Gastrocnemius medialis (tissue), 4 donors: ENCODE data around the gene GART. TPM values are rescaled to one million over a fixed set of nuclear protein-coding genes. Genes with fewer than 3 reads are reported as not detected.

Experiments
- ATAC-seq, 2 donors: fragments of 150-250 bp; one replicate each; pipeline ENCODE4 v1.9.1; 2016
- DNase-seq, 2 donors: peaks; one replicate each; pipeline ENCODE4 v3.0.0-alpha.2; 2019
- H3K27ac ChIP-seq, 4 donors: fragments of 200-600 bp; sonication (generic); 1 replicate in 1 of 4; 2 replicates in 3 of 4; pipeline ENCODE4 v1.5.1; 2016 to 2018; ENCODE audit warnings: mild to moderate bottlenecking in 2 of 4, moderate library complexity in 1 of 4
- H3K27me3 ChIP-seq, 3 donors: fragments of 200-600 bp; sonication (generic) in 2 of 3; 1 replicate in 1 of 3; 2 replicates in 2 of 3; pipeline versions ENCODE4 v1.5.1 to v1.6.0; 2016 to 2019; ENCODE audit warnings: mild to moderate bottlenecking in 1 of 3, moderate library complexity in 1 of 3
- H3K36me3 ChIP-seq, 2 donors: fragments of 200-600 bp; sonication (generic) in 1 of 2; one replicate each; pipeline ENCODE4 v1.5.1; 2017 to 2018
- H3K4me1 ChIP-seq, 2 donors: fragments of 200-600 bp; sonication (generic) in 1 of 2; one replicate each; pipeline ENCODE4 v1.5.1; 2016 to 2017; ENCODE audit warnings: mild to moderate bottlenecking in 2 of 2
- H3K4me3 ChIP-seq, 4 donors: fragments of 200-600 bp; sonication (generic) in 3 of 4; 1 replicate in 1 of 4; 2 replicates in 3 of 4; pipeline ENCODE4 v1.5.1; 2016 to 2019; ENCODE audit warnings: mild to moderate bottlenecking in 2 of 4
- H3K9me3 ChIP-seq, 3 donors: fragments of 200-600 bp; sonication (generic) in 2 of 3; 1 replicate in 1 of 3; 2 replicates in 2 of 3; pipeline ENCODE4 v1.5.1; 2016 to 2019
- CTCF ChIP-seq, 5 experiments: fragments of 450-650 bp in 3 of 5; fragments of 200-600 bp in 2 of 5; sonication (generic) in 2 of 5; IDR thresholded peaks in 4 of 5; conservative IDR thresholded peaks in 1 of 5; 1 replicate in 4 of 5; 2 replicates in 1 of 5; pipeline ENCODE4 v1.5.1; 2016 to 2019; ENCODE audit warnings: antibody characterized with exemption in 5 of 5, mild to moderate bottlenecking in 3 of 5, moderate library complexity in 3 of 5
- POLR2A ChIP-seq, 2 donors: fragments of 450-650 bp; IDR thresholded peaks; one replicate each; pipeline ENCODE4 v1.6.1; 2017; ENCODE audit warnings: antibody characterized with exemption in 2 of 2, mild to moderate bottlenecking in 2 of 2, moderate library complexity in 2 of 2
- in situ Hi-C, 4 donors: fragments of 200-750 bp; cut with MboI; loops; one replicate each; pipeline versions ENCODE4 v1.15.0 to v1.8.0; 2017; ENCODE audit warnings: low sequenced_read_pairs in 4 of 4
- intact Hi-C: fragments of 100-400 bp; cut with DNase I; formaldehyde crosslinking; loops from one replicate; pipeline ENCODE4 v1.15.1; 2023; ENCODE audit warnings: low total_unique reads
- total RNA-seq, 4 donors: library from RNA; depleted of rRNA; stranded (reverse); fragments of >200 nt; gene quantifications; one replicate each; pipeline versions ENCODE4 v1.1.0 to v1.2.3, GENCODE V29; 2016

Gene GART
- total RNA-seq, 4 donors from 2014 or later, result 46.3 to 97.5 (median 55.4) TPM

- H3K36me3 ChIP-seq, result peaks cover 0 to 45% of the 10 kb centered on the region in 2 donors
- intact Hi-C loops (no loop called here), in situ Hi-C loops (loop anchor here in 1 of 4 donors (25.0 kb wide), 1 partner anchor 784 kb away; the partner anchor contains the start of gene PAXBP1)
- H3K27me3 ChIP-seq, result no peaks in the 10 kb centered on the region
- no peak overlapping the region for H3K4me3 ChIP-seq
- peak overlapping the region in 2 of 4 donors; percentile 11 to 99 for H3K27ac ChIP-seq
- ATAC-seq, result no peak
- no peak for DNase-seq
- peaks cover 26 to 31% of the 10 kb centered on the region in 2 donors for H3K4me1 ChIP-seq
- no peaks in the 10 kb centered on the region for H3K9me3 ChIP-seq
- TF ChIP-seq CTCF (IDR thresholded peaks at IDR 0.05 in 4 of 5, conservative IDR thresholded peaks at IDR 0.05 in 1 of 5) (no peak), POLR2A (IDR thresholded peaks at IDR 0.05) (no peak)
Measured at GRCh38 chr21:33546086-33546485, 4.2 kb upstream of the GART start.

GRCh38 chr21:33544451-33545195 is 2.7 kb upstream of the GART start:
- Histone ChIP-seq H3K4me3 (peak overlapping the region; percentile 68 to 85 (median 74)), H3K27me3 (no peaks in the 10 kb centered on the region), H3K27ac (peak overlapping the region; percentile 95 to 99 (median 99)), H3K9me3 (no peaks in the 10 kb centered on the region), H3K36me3 (peaks cover 0 to 30% of the 10 kb centered on the region in 2 donors), H3K4me1 (peaks cover 31 to 38% of the 10 kb centered on the region in 2 donors)
- ATAC-seq (no peak), DNase-seq (no peak)
- TF ChIP-seq POLR2A (IDR thresholded peaks at IDR 0.05) (no peak), CTCF (IDR thresholded peaks at IDR 0.05 in 4 of 5, conservative IDR thresholded peaks at IDR 0.05 in 1 of 5) (no peak)
- intact Hi-C loops, result loop anchor here (2.0 to 5.0 kb wide), 2 partner anchors 60 to 772 kb away; partner anchors contain the start of gene PAXBP1
- in situ Hi-C loops, result loop anchor here in 1 of 4 donors (25.0 kb wide), 1 partner anchor 782 kb away; the partner anchor contains the start of gene PAXBP1

GRCh38 chr21:33543505-33544129 is 1.7 kb upstream of the GART start:
- H3K4me1 ChIP-seq, result peaks cover 31 to 38% of the 10 kb centered on the region in 2 donors
- peak overlapping the region; percentile 95 to 99 (median 99) for H3K27ac ChIP-seq
- H3K9me3 ChIP-seq, result no peaks in the 10 kb centered on the region
- in situ Hi-C loops (loop anchor here in 1 of 4 donors (25.0 kb wide), 1 partner anchor 781 kb away; the partner anchor contains the start of gene PAXBP1), intact Hi-C loops (loop anchor here (1.0 to 5.0 kb wide), 4 partner anchors 45 to 771 kb away; partner anchors contain the start of genes DONSON and PAXBP1)
- peak; percentile 36 to 41 for ATAC-seq
- H3K36me3 ChIP-seq, result peaks cover 0 to 23% of the 10 kb centered on the region in 2 donors
- no peaks in the 10 kb centered on the region for H3K27me3 ChIP-seq
- no peak for TF ChIP-seq CTCF (IDR thresholded peaks at IDR 0.05 in 4 of 5, conservative IDR thresholded peaks at IDR 0.05 in 1 of 5)
- TF ChIP-seq POLR2A (IDR thresholded peaks at IDR 0.05), result no peak
- peak overlapping the region; percentile 68 to 85 (median 74) for H3K4me3 ChIP-seq
- peak in 1 of 2 donors; percentile 65 for DNase-seq

- intact Hi-C loops, result loop anchor here (1.0 to 5.0 kb wide), 5 partner anchors 46 to 771 kb away; partner anchors contain the start of genes DNAJC28, DONSON, ITSN1 and PAXBP1
Measured at GRCh38 chr21:33542640-33543504, 955 bp upstream of the GART start, which contains the start of gene SON. TSS of gene SON (plus strand) at chr21:33543038. CDS start at chr21:33543093, 55 bp downstream.

More at GRCh38 chr21:33542640-33543504, 955 bp upstream of the GART start, which contains the start of gene SON:
- TF ChIP-seq CTCF (IDR thresholded peaks at IDR 0.05 in 4 of 5, conservative IDR thresholded peaks at IDR 0.05 in 1 of 5) (peak in 2 of 5 experiments; percentile 4 to 13), POLR2A (IDR thresholded peaks at IDR 0.05) (peak; percentile 90 to 92)
- Histone ChIP-seq H3K9me3 (no peaks in the 10 kb centered on the region), H3K36me3 (peaks cover 0 to 21% of the 10 kb centered on the region in 2 donors), H3K27me3 (no peaks in the 10 kb centered on the region), H3K27ac (peak within 1 kb of the TSS; percentile 95 to 99 (median 99)), H3K4me3 (peak within 1 kb of the TSS; percentile 71 to 85 (median 79)), H3K4me1 (peaks cover 31 to 38% of the 10 kb centered on the region in 2 donors)
- in situ Hi-C loops, result loop anchor here in 1 of 4 donors (25.0 kb wide), 1 partner anchor 781 kb away; the partner anchor contains the start of gene PAXBP1
- peak; percentile 88 to 92 for ATAC-seq
- peak; percentile 100 for DNase-seq
